ENCODE data around the gene THNSL1. TPM values are rescaled to one million over a fixed set of nuclear protein-coding genes. Genes with fewer than 3 reads are reported as not detected.

The THNSL1 gene
- total RNA-seq = 2.9 and 3.3 TPM in 2 replicates

DNA sequence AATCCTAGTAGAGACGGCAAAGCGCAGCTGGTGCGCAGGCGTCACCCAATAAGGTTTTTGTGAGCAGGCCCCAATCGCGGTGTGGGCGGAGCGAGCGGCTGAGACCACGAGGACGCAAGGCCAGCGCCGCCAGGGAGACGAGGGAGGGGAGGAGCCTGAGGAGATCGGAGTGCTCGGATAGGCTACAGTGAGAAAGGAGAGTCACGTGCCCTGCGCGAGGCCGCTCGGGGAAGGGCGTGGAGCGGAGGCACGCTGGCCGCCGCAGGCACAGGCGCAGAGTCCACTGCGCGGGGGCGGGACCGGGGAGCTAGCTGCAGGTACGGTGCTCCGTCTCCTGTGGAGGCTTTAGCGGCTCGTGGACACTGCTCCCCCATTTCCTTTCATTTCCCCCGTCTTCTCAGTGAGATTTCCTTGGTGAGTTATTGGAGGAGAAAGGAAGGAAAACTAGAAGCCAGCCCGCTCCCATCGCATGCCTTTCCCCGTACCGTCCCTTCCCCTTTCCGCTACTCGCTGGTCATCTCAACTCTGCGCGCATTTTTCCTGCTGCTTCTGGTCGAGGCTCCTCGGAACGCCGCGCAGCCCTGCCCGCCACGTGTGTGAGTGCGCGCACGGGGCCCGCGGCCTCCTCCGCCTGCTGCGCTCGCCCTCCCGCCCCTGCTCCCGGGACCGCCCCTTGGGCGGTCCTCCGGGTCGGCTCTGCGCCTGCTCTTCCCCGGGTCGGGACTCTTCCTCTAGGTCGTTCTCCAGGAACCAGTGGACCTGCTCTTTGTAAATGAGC is at the start of gene THNSL1:
Gene THNSL1 (plus strand): TSS at position 237 of the 778 bp plus-strand sequence. CDS start 6,612 bp downstream, outside the sequence.

GRCh38 chr10:25015828-25016375 is 510 bp upstream of the THNSL1 start, which contains the start of gene ENKUR:
TSS of gene ENKUR (minus strand) at chr10:25016158. CDS start at chr10:25015936, 222 bp downstream.

Other genes with a start within 250 kb of the THNSL1 start
- gene PRTFDC1, start 64.0 kb upstream of the THNSL1 start, total RNA-seq = 5.8 and 6.5 TPM in 2 replicates
- gene ENKUR, start 454 bp upstream of the THNSL1 start, total RNA-seq = 0.18 TPM in 1 of 2 replicates, not detected in the other
- under 0.01 and 0.38 TPM in 2 replicates for gene GPR158, start 158.4 kb downstream of the THNSL1 start, total RNA-seq

Data from endothelial cell of coronary artery (primary cell).